ENCODE data around the gene PKD2L2. TPM values are rescaled to one million over a fixed set of nuclear protein-coding genes. Genes with fewer than 3 reads are reported as not detected.
A peak's percentile ranks its signal among the peaks of the same experiment; 100 is the strongest.

Gene PKD2L2
- total and polyA plus RNA-seq, 9 of the 15 experiments (the other 6 are each of a cell fraction or from before 2014, with no cell fraction given): 0.08 to 0.25 (median 0.11) TPM; not detected in 5

- in situ Hi-C loops (cut with MboI) (no loop called here), intact Hi-C loops (cut with micrococcal nuclease) (no loop called here)
- Histone ChIP-seq H3K79me2 (ENCODE audit: control insufficient read depth, insufficient read depth, low read length) (no peaks in the 10 kb centered on the region), H3K9ac (ENCODE audit: insufficient read depth in 1 of 2, low read depth in 2 of 2, low read length in 2 of 2) (no peak overlapping the region), H3K27me3 (ENCODE audit: control insufficient read depth in 2 of 2, insufficient read depth in 2 of 2, low read length in 2 of 2) (peaks cover 2 to 7% of the 10 kb centered on the region in 2 experiments; a peak in 4 of 5 replicates), H2AFZ (ENCODE audit: low read depth, low read length) (no peak overlapping the region), H3K9me3 (replicated peaks; ENCODE audit: control insufficient read depth, insufficient read depth, low read depth, low read length) (no peaks in the 10 kb centered on the region), H3K4me2 (ENCODE audit: insufficient read depth, low read length) (no peak overlapping the region), H4K20me1 (replicated peaks; ENCODE audit: control insufficient read depth, insufficient read depth, low read length) (no peaks in the 10 kb centered on the region), H3K27ac (ENCODE audit: extremely low read depth, low read depth, low read length) (no peak overlapping the region), H3K4me1 (replicated peaks in 1 of 2; ENCODE audit: control insufficient read depth in 2 of 2, insufficient read depth in 2 of 2, low read length in 2 of 2) (no peaks in the 10 kb centered on the region), H3K9me1 (ENCODE audit: control insufficient read depth, insufficient read depth, low read length) (no peaks in the 10 kb centered on the region), H3K4me3 (no peak overlapping the region), H3K36me3 (ENCODE audit: control insufficient read depth, insufficient read depth, low read length) (no peaks in the 10 kb centered on the region)
- 18% methylated on average over 7 of the region's 7 CpGs for WGBS (ENCODE audit: insufficient coverage, low coverage, missing lambda C conversion rate)
- DNase-seq (ENCODE audit: extremely low read depth in 1 of 4, low spot score in 3 of 4) (no peak), ATAC-seq (peak; percentile 58), FAIRE-seq (no peak)
- ChIA-PET CTCF (ENCODE audit: low intra/inter-chr PET ratio) (no interaction called here), POLR2A (interaction anchor here (0.6 to 2.4 kb wide), 5 partner anchors 10 to 123 kb away, joined by 3 to 7 read pairs (median 3); partner anchors contain the start of gene PKD2L2)
- BruUV-seq (replicated peaks): no TSS peak
- TF ChIP-seq ZNF408 (CRISPR knock-in tag; IDR thresholded peaks at IDR 0.05; ENCODE audit: low read depth) (no peak), ZKSCAN8 (CRISPR knock-in tag; IDR thresholded peaks at IDR 0.05) (no peak), CBX8 (IDR thresholded peaks at IDR 0.05; ENCODE audit: borderline replicate concordance, extremely low read depth, low read depth, low read length, poor library complexity, severe bottlenecking) (peak; percentile 6)
Measured at GRCh38 chr5:137870647-137871339, 18.5 kb upstream of the PKD2L2 start.

DNA sequence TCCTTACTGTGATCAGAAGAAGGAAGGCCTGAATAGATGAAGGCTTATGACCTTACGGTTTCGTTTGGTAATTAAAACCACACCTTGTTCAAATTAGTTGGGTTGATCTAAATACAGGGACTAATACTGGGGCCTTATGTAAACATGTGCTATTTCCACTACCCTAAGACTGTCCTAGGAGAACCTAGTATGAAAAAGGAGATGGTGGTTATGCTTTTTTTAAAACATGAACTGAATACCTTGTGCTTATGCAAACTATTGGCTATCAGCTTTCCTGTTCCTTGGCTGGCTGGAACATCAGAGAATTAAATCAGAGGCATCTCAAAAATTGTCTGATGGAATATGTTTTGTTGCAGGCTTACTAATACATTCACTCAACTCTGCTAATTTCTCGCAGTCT, 17.7 kb upstream of the PKD2L2 start:
- POLR2A ChIA-PET: interaction anchor here (1.1 to 2.4 kb wide), 2 partner anchors 11 kb away, joined by 3 to 7 read pairs; no protein-coding TSS in a partner anchor
- TF ChIP-seq NONO (IDR thresholded peaks at IDR 0.05; ENCODE audit: low read depth in 2 of 2, low read length in 1 of 2) (no peak), CHD1 (IDR thresholded peaks at IDR 0.05; ENCODE audit: low read length) (no peak), POLR3A (IDR thresholded peaks at IDR 0.05; ENCODE audit: borderline replicate concordance, extremely low read depth, insufficient read depth, insufficient read length) (no peak), CREM (IDR thresholded peaks at IDR 0.05; ENCODE audit: low read depth) (no peak)
- TF ChIP-seq, protein P1, sequence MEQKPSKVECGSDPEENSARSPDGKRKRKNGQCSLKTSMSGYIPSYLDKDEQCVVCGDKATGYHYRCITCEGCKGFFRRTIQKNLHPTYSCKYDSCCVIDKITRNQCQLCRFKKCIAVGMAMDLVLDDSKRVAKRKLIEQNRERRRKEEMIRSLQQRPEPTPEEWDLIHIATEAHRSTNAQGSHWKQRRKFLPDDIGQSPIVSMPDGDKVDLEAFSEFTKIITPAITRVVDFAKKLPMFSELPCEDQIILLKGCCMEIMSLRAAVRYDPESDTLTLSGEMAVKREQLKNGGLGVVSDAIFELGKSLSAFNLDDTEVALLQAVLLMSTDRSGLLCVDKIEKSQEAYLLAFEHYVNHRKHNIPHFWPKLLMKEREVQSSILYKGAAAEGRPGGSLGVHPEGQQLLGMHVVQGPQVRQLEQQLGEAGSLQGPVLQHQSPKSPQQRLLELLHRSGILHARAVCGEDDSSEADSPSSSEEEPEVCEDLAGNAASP (IDR thresholded peaks at IDR 0.05): no peak
- TF ChIP-seq, protein P2, sequence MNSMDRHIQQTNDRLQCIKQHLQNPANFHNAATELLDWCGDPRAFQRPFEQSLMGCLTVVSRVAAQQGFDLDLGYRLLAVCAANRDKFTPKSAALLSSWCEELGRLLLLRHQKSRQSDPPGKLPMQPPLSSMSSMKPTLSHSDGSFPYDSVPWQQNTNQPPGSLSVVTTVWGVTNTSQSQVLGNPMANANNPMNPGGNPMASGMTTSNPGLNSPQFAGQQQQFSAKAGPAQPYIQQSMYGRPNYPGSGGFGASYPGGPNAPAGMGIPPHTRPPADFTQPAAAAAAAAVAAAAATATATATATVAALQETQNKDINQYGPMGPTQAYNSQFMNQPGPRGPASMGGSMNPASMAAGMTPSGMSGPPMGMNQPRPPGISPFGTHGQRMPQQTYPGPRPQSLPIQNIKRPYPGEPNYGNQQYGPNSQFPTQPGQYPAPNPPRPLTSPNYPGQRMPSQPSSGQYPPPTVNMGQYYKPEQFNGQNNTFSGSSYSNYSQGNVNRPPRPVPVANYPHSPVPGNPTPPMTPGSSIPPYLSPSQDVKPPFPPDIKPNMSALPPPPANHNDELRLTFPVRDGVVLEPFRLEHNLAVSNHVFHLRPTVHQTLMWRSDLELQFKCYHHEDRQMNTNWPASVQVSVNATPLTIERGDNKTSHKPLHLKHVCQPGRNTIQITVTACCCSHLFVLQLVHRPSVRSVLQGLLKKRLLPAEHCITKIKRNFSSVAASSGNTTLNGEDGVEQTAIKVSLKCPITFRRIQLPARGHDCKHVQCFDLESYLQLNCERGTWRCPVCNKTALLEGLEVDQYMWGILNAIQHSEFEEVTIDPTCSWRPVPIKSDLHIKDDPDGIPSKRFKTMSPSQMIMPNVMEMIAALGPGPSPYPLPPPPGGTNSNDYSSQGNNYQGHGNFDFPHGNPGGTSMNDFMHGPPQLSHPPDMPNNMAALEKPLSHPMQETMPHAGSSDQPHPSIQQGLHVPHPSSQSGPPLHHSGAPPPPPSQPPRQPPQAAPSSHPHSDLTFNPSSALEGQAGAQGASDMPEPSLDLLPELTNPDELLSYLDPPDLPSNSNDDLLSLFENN (IDR thresholded peaks at IDR 0.05; ENCODE audit: low read depth in 2 of 2, low read length in 2 of 2): no peak

More for the DNA sequence above, 17.7 kb upstream of the PKD2L2 start:
- Histone ChIP-seq H4K20me1 (replicated peaks; ENCODE audit: control insufficient read depth, insufficient read depth, low read length) (no peaks in the 10 kb centered on the region), H3K36me3 (ENCODE audit: control insufficient read depth, insufficient read depth, low read length) (no peaks in the 10 kb centered on the region), H3K9me1 (ENCODE audit: control insufficient read depth, insufficient read depth, low read length) (no peaks in the 10 kb centered on the region), H3K9ac (ENCODE audit: insufficient read depth in 1 of 2, low read depth in 2 of 2, low read length in 2 of 2) (no peak overlapping the region), H2AFZ (ENCODE audit: low read depth, low read length) (no peak overlapping the region), H3K4me2 (ENCODE audit: insufficient read depth, low read length) (no peak overlapping the region), H3K4me1 (replicated peaks in 1 of 2; ENCODE audit: control insufficient read depth in 2 of 2, insufficient read depth in 2 of 2, low read length in 2 of 2) (no peaks in the 10 kb centered on the region), H3K9me3 (replicated peaks; ENCODE audit: control insufficient read depth, insufficient read depth, low read depth, low read length) (no peaks in the 10 kb centered on the region), H3K4me3 (no peak overlapping the region), H3K79me2 (ENCODE audit: control insufficient read depth, insufficient read depth, low read length) (no peaks in the 10 kb centered on the region), H3K27ac (ENCODE audit: extremely low read depth, low read depth, low read length) (no peak overlapping the region), H3K27me3 (ENCODE audit: control insufficient read depth in 2 of 2, insufficient read depth in 2 of 2, low read length in 2 of 2) (peaks cover 2 to 7% of the 10 kb centered on the region in 2 experiments; a peak in 4 of 5 replicates)
- in situ Hi-C loops (cut with MboI): no loop called here
- intact Hi-C loops (cut with micrococcal nuclease): no loop called here
- DNase-seq (ENCODE audit: extremely low read depth in 1 of 4, low spot score in 3 of 4) (no peak), ATAC-seq (no peak), FAIRE-seq (no peak)
- WGBS (ENCODE audit: insufficient coverage, low coverage, missing lambda C conversion rate): 6% methylated on average over 3 of the region's 3 CpGs
- no TSS peak for BruUV-seq (replicated peaks)
- CTCF ChIA-PET (ENCODE audit: low intra/inter-chr PET ratio): no interaction called here
